Measurements from ENCODE around the gene MKLN1.

The MKLN1 gene

DNA sequence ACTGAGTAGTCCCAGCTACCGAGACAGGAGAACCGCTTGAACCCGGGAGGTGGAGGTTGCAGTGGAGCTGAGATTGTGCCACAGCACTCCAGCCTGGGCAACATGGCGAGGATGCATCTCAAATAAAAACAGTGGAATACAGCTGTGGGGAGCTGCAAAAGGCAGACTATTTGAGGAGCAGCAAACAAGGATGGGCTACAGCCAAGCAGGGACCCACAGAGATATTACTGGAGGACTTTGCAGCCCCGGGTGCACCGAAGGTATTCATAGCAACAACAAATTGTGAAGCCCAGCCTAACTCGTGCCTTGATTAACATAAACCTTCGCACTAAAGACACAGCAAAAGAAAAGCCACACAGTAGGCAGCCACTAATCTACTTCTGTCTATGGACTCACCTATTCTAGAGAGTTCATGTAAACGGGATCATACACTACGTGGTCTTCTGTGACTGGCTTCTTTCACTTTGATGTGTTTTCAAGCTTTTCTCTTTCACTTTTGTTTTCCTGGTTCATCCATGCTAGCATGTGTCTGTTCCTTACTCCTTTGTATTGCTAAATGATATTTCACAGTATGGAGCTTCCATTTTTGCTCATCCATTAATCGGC is 194.8 kb downstream of the MKLN1 start:
- peak; percentile 32 for DNase-seq (ENCODE audit: low read depth)

DNA sequence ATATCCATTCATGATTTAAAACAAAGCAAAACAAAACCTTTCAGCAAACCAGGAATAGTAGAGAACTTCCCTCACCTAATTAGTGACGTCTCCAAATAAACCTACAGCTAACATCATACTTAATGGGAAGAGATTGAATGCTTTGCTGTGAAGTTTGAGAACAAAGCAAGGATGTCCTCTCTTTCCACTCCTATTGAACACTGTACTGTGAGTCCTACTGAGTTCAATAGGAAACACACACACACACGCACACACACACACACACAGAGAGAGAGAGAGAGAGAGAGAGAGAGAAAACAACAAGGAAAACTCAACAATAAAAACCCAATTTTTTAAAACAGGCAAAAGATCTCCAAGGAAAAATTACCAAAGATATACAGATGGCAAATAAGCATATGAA is 196.4 kb downstream of the MKLN1 start:
- DNase-seq (ENCODE audit: low read depth): no peak

DNA sequence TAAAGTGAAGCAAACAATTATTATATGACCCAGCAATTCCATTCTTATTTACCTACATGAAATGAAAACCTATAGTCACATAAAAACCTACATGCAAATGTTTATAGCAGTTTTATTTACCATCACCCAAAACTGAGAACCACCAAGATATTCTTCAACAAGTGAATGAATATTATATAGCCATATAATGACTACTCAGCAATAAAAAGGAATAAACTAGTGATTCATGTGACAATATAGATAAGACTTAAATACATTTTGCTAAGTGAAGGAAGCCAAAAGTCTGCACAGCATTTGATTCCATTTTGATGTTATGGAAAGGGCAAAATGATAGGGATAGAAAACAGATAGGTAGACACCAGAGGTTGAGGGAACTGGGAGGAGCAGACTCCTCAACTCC is 197.0 kb downstream of the MKLN1 start:
- no peak for DNase-seq (ENCODE audit: low read depth)

DNA sequence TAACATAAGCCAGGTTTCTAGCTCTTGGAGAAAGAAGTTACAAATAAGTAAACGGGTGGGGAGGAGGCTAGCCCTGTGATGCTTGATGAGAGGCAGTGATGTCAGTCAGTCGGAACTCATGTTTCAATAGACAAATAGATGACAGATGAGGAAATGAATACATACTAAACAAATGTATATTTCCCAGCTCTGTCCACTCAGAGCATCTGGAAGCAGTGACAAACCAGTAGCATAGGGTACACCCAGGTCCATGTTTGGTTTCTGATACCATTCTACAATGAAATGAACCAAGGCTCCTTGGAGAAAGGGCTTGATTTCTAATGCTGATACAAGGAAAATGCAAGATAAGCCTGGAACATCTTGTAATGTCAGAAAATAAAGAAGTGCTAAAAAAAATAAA is 198.1 kb downstream of the MKLN1 start:
- DNase-seq (ENCODE audit: low read depth): no peak

DNA sequence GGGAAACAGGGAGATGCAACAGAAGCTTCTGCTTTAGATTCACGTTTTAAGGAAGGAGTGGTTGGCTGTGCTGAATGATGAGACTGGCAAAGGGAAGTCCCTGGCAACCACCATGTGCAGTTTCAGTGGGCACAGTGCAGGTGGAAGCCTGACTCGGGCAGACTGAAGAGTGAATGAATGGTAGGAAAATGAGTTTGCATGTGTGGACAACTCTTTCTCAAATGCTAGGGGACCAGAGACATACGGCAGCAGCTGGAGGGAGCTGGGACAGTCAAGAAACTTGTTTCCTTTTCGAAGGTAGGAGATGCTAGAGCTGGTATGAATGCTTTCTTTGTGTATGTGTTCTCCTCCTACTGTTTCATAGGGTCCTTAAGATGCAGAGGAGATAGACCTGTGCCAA is 199.8 kb downstream of the MKLN1 start:
- DNase-seq (ENCODE audit: low read depth): no peak

DNA sequence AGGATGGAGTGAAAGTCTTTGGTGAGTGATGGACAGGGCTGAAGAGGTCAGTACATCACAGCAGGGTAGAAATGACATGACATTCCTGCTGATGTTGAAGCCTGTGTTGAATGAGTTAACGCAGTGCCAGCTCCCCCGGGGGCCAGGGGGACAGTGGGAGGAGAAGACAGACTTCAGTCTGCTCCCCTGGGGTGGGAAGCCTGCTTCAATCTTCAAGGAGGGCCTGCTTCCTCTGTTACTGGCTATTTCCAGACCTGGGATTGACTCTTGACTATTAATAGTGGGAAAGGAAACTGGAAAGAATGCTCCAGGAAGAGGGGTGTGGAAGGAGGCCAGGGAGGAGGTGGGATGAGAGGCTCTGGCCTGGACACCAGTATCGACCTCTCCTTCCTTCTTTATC is 201.5 kb downstream of the MKLN1 start:
- no peak for DNase-seq (ENCODE audit: low read depth)

DNA sequence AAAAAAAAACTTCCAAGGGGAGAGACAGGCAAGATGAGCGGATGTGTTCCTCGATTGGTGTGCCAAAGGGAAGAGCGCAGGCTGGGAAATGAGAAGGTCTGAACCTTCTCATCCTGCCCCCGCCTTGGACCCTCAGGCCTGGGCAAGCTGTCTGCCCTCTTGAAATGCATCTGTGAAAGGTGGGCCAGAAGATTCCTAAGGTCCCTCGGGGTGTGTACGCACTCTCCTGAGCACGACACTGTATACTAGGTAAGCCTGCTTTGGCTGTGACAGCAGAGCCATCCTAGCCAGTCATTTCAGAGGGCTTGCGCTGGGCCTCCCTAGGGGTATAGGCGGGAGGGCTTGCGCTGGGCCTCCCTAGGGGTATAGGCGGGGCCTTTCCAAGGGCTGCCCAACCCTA is 201.9 kb downstream of the MKLN1 start:
- no peak for DNase-seq (ENCODE audit: low read depth)

DNA sequence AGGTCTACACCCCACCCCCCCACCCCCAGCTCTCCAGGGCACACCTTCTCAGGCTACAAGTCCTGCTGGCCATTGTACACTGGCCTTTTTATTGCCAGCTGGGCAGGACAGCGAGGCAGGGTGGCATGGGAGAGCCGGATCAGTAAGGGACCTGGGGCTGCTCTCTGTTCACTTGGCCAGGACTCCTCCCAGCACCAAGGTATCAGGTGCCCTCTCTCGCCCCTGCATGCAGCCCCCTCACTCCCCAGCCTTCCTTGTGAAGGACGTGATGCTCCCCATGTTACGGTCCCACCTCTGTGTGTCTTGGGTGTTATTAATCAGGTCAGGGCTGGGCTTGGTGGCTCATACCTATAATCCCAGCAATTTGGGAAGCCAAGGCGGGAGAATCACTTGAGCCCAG is 202.5 kb downstream of the MKLN1 start:
- DNase-seq (ENCODE audit: low read depth): no peak

DNA sequence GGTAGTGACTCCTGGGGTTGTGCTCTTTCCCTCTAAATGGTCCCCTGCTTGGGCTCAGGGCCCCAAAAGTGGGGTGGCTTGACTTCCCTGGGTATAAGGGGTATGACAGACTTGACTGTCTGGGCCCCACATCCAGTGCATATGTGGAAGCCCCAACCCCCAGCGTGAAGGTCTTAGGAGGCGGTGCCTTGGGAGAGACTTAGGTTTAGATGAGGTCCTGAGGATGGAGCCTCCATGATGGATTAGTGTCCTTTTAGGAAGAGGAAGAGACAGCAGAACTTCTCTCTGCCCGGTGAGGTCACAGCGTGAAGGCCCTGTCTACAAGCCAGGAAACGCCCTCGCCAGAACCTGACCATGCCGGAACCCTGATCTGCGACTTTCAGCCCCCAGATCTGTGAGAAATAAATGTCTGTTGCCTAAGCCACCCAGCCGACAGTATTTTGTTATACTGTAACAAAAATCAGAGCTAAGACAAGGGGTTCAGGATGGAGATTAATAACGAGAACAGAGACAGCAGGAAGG is 205.0 kb downstream of the MKLN1 start:
- DNase-seq (ENCODE audit: low read depth): no peak

DNA sequence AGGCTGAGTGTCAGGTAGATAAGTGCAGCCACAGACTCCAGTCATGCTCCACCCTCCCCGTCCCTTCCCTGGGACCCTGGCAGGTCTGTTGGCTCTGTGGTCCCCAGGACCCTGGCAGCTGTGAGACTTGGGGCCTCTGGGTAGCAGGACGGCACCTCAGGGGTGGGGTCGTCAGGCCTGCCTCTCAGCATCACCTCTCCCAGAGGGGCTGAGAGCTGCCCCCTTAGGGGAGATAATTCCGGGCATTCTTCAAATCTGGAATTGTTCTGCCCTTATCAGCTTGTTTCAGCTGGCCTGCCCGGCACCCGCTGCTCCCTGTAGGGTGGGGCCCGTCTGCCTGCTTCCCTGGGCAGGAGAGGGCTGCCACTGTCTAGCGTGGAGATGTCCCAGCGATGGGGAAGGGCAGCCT is 205.5 kb downstream of the MKLN1 start:
- DNase-seq (ENCODE audit: low read depth): no peak

DNA sequence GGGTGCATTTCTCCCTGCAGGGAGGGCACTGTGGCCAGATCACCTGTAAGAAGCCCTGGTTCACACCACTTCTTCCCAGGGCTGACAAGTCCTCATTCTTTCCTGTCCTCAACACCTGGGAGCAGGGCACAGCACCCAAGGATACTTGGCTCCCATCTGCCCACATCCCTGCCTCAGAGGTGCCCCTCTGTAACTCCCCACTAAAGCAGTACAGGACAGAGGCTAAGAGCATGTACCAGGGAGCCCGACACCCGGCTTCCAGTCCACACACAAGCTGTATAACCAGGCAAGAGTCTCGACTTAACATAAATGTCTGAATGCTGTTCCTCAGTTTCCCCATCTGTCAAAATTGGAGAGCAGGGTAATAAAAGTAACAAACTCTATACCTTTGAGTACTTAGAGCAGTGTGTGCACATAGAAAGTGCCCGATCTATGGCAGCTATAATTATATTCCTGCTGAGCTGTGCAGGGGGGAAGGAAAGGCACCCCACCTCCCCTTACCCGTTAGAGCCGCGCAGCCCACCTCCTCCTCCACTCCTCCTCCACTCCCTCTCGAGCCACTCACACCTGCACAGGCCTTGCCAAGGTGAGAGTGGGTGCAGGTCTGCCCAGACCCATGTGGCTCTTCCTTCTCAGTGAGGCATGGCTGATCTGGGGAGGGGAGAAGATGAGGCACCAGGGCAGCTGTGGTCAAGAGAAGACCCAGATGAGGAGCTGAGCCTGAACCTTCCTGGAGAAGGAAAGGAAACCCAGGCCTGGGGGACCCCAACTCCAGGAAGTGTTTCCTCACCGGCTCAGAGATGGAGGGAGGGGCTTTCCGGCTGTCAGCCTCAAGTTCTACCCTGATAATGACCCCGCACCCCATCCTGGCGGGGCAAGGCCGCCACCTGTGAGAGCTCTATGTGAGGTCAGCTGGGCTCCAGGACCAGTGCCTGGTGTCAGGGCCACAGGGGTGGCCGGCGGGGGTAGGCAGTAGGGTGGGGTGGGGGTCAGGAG is 206.2 kb downstream of the MKLN1 start:
- DNase-seq (ENCODE audit: low read depth): no peak

DNA sequence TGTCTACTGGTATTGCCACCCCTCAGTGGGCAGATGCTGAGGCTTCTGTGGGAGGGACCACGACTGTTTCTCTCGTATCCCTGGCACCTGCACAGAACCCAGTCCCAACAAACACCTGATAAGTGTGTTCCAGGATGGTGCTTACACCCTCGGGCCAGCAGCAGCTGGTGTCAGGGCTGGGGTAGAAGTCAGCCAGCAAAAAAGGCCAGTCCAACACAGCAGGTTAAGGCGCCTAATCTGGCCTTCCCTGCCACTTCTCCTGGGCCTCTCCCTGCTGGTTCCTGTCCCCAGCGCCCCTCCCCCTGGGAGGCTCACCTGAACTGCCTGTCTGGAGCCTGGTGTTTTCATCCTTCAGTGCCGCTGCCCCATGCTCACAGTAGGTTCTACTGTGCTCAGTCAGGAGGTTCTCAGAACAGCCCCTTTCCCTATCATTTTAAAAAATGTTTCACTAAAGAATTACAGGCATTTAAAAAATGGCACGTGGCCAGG is 208.7 kb downstream of the MKLN1 start:
- no peak for DNase-seq (ENCODE audit: low read depth)

DNA sequence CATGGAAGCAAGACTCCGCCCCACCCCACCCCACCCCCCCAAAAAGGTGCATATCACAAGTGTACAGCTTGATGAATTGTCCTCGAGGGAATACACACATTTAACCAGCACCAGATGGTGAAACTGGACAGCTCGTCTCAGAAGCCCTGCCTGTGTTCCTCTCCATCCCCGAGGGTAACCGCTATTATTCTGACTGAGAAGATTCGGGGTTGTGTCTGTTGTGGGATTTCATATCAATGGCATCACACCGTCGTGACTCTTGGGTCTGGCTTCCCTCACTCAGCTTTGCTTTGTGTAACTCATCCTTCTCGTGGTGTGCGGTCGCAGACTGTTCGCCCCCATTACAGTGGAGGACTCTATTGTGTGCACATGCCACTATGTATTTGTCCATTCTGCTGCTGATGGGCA is 209.9 kb downstream of the MKLN1 start:
- no peak for DNase-seq (ENCODE audit: low read depth)

DNA sequence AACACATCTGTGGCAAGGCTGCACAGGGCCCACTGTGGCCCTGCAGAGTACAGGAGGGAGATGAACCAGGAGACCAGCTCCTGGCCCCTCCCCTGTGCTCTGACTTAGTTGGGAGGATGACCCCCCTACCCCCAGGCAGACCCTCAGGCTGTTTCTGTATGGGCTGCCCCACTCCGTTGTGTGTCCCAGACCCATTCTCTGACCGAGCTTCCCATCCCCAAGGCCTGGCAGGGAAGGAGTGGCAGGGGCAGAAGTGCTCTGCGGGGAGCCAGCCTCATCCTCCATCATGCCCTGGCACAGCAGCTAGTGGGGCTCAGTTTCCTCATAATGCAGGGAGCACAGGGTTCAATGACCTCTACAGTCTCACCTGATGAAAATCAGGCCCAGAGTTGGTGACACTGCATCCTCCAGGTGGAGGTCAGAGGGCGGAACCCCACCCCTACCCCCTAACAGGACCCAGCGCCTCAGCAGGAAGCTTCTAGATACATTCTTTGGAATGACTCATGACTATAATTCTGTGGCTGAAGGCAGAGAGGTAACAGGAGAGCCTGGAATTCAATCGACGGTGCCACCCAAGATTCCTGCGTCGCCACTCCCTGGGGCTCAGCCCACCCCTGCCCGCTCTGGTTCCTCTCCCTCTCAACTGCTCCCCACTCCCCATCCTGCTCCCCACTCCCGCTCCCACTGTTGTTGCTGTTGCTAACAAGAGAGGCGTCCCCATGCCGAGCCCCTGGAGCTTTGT is 210.6 kb downstream of the MKLN1 start:
- DNase-seq (ENCODE audit: low read depth): peak; percentile 55

DNA sequence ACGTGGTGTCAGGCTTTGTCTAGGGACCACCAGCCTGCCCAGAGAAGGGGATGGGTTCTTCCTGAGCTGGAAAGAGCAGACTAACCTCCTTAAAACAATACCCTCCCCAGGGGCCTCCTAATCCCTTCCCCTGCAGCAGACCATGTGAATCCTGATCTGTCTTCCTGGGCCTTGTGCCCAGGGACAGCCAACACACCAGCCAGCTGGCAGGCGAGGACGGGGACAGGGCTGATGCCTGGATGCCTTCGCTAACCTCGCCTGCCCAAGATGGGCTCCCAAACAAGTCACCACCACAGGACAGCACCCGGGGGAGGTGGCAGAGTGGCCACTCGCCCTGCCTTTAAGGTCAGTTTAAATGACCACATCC is 211.1 kb downstream of the MKLN1 start:
- no peak for DNase-seq (ENCODE audit: low read depth)

DNA sequence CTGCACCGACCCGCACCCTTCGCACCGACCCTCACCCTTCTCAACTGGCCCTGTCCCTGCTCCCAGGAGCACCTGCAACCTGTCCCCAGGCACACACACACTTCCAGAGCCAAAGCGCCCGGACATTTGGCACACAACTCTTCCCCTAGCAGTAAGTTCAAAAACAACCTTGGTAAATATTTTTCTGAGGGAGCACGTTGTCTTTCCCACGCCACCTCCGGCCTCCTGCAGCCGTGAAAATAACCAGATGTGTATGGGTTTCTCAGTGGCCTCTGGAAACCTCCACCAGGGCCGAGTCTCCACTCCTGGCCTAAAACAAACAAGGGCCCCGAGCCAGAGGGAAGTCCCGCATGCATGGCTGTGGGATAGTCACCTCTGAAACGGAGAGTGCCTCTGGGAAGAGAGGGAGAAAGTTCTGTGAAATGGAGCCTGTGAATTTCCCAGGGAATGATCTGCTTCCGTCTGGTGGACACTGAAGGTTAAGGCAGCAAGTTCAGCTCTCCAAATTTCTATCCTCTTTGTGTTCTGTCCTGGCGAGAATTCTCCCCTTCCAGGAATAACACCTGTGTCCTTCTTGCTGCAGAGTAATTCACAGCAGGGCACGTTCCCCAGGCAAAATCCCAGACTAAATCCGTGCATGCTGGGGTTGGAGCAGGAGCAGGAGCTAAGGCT is 213.0 kb downstream of the MKLN1 start:
- DNase-seq (ENCODE audit: low read depth): no peak

DNA sequence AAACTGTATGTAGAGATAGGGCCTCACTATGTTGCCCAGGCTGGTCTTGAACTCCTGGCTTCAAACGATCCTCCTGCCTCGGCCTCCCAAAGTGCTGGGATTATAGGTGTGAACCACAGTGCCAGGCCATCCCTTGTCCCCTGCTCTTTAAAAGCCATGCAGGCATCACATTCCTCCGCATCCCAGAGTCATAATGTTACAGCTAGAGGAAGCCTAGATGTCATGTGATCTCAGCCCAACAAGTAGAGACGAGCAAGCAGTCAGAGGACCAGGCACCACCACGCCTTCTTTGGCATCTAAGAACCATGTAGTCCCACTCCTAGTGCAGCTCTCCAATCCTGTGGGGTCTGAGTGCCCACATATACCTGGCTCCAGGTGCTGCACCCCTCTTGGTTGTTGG is 215.6 kb downstream of the MKLN1 start:
- no peak for DNase-seq (ENCODE audit: low read depth)

DNA sequence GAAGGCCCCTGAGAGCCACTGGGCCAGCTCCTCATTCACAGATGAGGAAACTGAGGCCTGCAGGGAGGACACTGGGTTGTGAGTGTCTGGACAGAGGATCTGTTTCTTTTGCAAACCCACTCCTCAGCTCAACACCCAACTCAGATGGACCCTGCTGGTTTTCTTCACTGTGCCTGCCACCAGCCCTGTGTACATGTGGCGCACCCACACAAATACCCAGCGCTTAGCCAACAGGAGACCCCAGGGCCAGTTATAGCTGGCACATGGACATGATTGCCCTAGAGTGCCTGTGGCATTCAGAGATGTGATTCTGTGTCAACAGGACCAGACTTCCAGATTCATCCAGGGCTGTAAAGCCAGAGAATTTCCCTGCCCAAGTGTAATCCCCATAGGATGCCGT is 216.3 kb downstream of the MKLN1 start:
- no peak for DNase-seq (ENCODE audit: low read depth)

DNA sequence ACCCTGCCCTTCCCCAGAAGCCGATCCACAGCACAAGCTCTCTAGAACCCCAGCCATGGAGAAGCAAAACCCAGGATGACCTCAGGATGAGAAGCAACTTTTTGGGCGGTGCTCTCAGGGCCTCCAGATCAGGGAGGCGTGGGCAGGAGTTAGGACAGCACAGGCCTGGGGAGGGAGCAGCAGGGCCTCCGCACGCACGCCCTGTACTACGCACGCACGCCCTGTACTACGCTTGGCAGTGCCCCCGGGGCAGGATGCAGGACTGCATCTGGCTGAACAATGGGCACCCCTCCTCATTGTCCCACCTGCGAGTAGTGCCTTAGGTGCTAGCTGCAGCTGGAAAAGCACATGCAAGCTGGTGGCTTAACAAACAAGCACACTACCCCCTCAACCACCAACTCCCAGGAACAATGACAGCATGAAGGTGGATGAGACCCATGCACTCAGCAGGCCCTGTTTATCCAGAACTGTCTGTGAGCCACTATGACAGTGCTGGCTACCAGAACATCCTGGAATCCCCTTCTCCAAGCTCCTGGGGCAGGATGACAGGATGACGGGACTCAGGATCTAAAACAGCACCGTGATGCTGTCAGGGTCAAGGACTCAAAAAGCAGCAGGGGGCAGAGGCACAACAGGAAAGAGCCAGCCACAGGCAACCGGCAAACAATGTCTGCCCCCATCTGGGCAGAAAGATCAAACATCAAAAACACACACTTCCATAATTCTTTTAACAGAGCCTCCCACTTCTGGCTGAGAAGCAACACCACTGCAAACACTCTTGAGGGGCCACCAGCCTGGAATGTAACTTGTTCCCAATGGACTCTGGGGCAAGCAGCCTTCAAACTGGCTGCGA is 217.0 kb downstream of the MKLN1 start:
- peak; percentile 65 for DNase-seq (ENCODE audit: low read depth)

DNA sequence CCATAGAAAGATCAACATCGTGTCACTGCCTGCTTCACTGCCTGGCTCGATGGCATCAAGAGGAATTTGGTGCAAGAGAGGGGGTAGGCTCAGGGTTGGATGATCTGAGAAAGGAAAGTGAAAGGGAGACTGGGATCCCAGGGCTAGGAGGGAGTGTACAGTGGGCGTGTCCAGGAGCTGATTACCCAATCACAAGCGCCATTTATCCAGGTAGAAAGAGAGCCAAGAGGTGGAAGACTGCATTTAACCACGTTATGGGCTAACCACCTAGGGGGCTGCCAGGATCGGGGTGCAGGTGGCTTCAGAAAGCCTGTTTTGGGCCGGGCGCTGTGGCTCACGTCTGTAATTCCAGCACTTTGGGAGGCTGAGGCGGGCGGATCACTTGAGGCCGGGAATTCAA is 218.4 kb downstream of the MKLN1 start:
- DNase-seq (ENCODE audit: low read depth): peak; percentile 25

Data from EH (cell line).